HG02678 (cell line): Measurements from ENCODE around the gene IST1.
A peak's percentile ranks its signal among the peaks of the same experiment; 100 is the strongest.

ENCODE experiments used
- ATAC-seq: cut with Tn5 transposase; IDR thresholded peaks from one replicate; pipeline ENCODE4 v1.9.1; 2021; ENCODE audit warnings: mild to moderate bottlenecking, moderate library complexity; ENCODE audit not compliant: unreplicated experiment

IST1 gene

DNA sequence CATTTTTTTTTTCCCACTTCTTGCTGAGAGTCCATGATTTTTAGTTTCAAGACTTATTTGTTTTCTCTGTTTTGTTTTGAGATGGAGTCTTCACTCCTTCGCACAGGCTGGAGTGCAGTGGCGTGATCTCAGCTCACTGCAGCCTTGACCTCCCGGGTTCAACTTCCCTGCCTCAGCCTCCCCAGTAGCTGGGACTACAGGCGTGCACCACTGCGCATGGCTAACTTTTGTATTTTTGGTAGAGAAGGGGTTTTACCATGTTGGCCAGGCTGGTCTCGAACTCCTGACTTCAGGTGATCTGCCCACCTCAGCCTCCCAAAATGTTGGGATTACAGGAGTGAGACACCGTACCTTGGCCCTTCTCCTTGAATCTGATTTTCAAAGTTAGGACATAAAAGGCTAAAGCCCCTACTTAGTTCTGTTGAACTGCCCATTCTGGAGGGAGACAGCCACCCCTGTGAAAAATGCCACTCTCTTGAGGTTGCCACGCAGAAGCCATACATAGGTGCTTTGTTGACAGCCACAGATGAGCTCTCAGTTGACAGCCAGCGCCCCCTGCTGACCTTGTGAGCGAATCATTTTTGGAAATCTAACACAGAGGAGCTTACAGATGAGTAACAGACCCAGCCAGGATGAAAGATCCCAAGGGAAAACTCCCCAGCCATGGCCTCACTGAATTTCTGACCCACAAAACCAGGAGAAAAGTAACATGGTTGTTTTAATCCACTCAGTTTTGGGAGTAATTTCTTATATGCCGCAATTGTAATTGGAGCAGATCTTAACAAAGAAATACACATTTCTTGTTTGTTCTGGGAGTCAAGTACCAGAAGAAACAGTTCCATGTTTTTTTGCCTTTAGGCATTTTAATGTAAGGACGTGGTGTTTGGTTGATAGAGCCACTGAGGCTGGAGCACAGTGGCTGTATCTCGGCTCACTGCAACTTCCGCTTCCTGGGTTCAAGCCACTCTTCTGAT is 66.0 kb downstream of the IST1 start:
- peak; percentile 78 for ATAC-seq

DNA sequence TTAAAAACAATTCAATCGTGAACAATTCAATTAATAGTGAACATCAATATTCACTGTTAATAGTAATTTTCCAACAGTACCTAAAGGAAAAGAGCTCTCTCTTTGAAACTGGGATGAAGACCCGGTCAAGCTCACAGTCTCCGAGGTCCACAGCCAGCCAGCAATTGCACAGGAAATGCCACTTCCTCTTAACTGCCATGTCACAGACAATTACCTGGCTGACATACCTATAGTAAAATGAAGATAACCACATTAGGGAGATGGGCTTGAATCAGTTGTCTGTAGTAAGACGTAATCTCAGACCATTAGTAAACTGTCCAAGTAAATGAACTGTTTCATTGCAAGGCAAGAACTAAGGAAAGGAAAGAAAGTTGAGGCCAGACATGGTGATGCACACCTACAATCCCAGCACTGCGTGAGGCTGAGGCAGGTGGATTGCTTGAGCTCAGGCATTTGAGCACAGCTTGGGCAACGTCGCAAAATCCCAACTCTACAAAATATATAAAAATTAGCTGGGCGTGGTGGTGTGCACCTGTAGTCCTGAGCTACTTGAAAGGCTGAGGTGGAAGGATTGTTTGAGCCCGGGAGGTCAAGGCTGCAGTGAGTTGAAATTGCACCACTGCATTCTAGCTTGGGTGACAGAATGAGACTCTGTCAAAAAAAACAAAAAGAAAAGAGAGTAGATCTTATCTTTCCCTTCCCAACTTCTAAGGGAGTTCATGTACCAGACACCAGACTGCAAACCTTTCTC is 68.0 kb downstream of the IST1 start:
- no peak for ATAC-seq

DNA sequence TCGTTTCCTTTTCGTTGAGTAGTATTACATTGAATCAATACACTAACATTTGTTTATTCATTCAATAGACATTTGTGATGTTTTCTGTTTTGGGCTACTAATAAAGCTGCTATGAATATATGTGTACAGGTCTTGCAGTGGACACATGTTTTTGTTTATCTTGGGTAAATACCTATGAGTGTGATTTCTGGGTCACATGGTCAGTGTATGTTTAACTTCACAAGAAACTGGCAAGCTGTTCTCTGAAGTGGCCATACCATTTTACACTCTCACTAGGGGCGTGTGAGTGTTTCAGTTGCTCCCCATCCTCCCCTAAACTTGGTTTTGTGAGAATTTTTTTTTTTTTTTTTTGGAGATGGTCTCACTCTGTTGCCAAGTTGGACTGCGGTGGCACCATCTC is 69.9 kb downstream of the IST1 start:
- no peak for ATAC-seq

DNA sequence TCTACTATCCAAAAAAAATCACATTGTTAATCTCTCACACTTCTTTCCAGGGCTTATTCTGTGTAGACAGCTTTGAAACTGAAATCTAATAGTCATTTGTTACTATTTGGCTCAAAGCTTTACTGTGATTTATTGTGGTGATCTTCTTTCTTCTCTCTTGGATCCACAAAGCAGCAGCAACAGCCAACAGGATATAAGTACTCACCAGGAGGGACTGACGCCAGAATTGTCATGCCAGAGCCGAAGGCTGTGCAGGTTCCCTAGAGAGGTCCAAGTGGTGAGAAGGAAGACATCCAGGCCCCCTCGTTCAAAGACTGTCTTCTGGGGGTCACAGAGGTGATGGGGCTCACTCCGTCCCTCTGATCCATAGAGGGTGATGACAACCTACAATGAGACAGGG is 71.6 kb downstream of the IST1 start:
- ATAC-seq = no peak

DNA sequence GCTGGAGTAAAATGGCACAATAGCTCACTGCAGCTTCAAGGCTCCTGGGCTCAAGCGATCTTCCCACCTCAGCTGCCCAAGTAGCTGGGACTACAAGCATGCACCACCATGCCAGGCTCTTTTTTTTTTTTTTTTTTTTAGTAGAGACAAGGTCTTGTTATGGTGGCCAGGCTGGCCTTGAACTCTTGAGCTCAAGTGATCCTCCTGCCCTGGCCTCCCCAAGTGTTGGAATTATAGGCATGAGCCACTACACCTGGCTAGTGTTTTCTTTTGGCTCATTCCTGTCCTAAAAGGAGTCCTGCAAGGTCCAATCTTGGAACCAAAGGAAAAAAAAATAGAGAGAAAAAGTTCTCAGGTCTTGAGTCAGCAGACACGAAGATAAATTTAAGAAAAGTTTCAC is 74.0 kb downstream of the IST1 start:
- no peak for ATAC-seq

DNA sequence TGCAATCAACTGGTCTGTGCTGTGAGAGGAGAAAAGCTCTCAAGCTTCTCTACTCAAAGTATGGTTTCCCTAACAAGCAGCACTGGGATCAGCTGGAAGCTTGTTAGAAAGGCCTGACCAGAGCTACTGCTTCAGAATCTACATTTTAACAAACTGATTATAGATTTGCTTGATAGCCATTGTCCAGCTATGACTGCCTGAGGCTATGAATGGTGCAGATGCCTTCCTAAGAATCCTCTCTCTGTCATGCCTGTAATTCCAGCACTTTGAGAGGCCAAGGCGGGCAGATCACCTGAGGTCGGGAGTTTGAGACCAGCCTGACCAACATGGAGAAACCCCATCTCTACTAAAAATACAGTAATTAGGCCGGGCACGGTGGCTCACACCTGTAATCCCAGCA is 76.2 kb downstream of the IST1 start:
- no peak for ATAC-seq

DNA sequence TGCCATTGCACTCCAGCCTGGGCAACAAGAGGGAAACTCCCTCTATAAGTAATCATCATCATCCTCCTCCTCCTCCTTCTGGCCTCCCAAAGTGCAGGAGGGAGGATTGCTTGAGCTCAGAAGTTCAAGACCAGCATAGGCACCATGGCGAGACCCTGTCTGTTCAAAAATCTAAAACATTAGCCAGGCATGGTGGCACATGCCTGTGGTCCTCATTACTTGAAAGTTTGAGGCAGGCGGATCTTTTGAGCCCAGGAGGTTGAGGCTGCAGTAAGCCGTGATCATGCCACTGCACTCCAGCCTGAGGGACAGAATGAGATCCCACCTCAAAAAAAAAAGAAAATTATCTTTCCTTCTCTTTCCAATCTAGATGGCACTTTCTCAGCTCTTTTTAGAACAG is 77.0 kb downstream of the IST1 start:
- no peak for ATAC-seq

DNA sequence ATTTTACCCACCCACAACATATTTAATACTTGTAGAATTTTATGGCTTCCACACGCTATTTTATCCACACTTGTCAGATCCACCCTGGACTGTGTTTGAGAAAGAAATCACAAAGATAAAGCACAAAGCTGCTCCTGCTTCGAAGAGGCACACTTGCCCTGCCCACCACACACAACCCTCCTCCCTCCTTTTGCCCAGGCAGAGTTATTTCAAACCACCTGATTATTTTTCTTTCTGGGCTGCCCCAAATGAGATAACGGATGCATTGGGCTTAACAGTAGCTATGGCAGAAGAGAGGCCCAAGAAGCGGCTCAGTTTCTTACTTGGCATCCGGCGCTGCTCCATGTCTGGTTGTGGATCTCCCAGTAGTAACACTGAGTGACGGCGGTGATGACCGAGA is 77.7 kb downstream of the IST1 start:
- ATAC-seq = no peak

DNA sequence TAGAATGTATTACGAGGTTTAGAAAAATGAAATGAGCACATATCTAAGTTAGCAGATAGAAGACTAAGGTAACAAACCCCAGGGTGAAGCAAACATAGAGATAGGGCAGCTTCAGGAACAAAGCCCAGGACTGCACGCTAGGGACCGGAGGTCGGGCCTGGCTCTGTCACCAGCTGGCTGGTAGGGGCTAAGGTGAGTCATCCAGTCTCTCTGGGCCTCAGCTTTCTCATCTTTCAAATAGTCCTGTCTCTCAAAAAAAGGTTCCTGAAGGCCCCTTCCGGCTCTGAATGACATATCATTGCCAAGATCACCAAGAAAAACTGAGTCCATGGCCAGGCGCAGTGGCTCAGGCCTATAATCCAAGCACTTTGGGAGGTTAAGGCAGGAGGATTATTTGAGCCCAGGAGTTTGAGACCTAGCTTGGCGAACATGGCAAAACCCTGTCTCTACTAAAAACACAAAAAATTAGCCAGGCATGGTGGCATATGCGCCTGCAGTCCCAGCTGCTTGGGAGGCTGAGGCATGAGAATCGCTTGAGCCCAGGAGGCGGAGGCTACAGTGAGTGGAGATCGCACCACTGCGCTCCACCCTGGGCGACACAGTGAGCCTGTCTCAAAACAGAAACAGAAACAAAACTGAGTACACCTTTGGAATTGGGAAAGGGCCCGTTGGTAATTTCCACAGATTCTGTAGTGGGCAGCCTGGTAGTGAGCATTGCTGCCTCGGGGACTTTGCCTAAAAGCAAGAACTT is 78.9 kb downstream of the IST1 start:
- ATAC-seq = no peak
